ENCODE results near the gene BBX.

GRCh38 chr3:107858876-107859275 lies 336.1 kb downstream of the BBX start:
- no peak for TF ChIP-seq CTCF (IDR thresholded peaks at IDR 0.05)
- no peak for TF ChIP-seq POLR2A (IDR thresholded peaks at IDR 0.05)
- TF ChIP-seq EP300 (IDR thresholded peaks at IDR 0.05) = no peak
